LHCN-M2 (cell line): ENCODE data around the gene CPNE4. TPM values are rescaled to one million over a fixed set of nuclear protein-coding genes. Genes with fewer than 3 reads are reported as not detected.
"Not testable (repeated sequence)": the region's sequence is repeated elsewhere in the genome, so short reads cannot be mapped to it uniquely, and the experiment has no call there.

Experiments
- DNase-seq: peaks from one replicate; pipeline ENCODE4 v3.0.0-alpha.2; 2012; ENCODE audit warnings: low read depth
- total RNA-seq: library from RNA; depleted of rRNA; stranded (reverse); fragments of >200 nt; gene quantifications from 2 replicates; pipeline ENCODE4 v1.2.3, GENCODE V29; 2014

The CPNE4 gene
- total RNA-seq, 1 experiment from 2014 or later, result 0.06 TPM

DNA sequence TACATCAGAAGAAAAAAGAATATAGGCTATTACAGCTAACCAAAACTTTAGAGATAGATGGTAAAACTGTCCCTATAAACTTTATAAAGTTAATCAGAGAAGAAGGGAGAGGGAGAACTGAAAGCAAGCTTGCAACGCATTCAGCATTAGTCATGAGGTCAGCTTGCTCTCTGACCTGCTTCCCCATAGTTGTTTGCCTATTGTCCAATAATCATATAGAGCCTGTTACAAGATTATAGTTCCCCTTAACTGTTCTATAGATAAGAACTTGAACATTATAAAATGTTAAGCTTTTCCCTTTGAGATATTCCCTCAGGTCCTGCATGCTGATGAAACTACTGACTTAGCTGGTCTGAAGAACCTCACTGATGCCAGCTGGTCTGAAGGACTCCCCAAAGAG lies 74.5 kb downstream of the CPNE4 start:
- peak; percentile 29 for DNase-seq

DNA sequence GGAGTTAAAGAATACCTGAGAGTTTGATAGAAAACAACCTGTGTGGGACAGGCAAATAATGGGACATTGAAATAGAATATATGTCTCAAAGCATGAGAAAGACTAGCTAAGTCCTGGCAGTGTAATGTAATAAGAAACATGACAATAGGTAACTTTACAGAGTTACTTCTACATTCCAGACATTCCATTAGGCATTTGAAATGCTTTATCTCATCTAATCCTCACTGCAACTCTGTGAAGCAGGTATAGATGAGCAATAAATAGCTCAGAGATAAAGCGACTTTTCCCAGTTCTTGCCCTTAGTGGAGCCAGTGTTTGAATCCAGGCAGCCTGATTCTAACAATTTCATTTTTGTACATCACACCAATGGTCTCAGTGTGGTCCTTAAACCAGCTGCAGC lies 76.8 kb downstream of the CPNE4 start:
- no peak for DNase-seq

DNA sequence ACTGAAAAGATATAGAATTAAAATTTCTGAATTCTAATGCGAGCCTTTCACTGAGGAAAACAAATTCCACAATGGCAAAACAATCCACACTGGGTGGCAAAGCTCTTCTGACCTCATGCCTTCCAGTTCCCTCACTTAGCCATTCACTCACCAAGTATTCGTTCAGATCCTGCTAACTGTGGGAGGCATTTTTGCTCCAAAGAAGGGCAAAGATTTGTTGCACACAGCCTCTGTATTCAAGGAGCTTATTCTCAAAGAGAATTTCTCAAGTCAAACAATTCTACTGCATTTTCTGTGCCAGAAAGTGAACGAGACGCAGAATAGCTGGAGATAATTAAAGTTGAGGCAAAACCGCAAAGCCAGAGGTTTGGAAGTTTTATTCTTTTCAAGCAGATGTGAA lies 77.3 kb downstream of the CPNE4 start:
- no peak for DNase-seq

DNA sequence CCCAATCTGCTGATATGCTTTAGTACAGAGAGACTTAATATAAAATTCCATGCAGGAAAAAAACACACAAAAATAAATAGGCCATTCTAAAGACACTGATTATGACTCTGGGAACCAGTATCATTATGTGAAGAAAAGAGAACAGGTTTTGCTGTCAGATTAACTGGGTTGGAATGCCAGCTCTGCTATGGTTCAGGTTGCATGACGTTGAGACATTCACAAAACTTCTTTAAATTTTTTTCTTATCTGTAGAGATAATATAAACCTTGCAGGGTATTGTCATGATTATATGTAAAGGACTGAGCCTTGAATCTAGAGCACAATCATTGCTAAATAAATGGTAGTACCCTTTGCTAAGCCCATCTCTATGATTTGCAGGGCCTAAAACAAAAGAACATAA lies 86.0 kb downstream of the CPNE4 start:
- no peak for DNase-seq

DNA sequence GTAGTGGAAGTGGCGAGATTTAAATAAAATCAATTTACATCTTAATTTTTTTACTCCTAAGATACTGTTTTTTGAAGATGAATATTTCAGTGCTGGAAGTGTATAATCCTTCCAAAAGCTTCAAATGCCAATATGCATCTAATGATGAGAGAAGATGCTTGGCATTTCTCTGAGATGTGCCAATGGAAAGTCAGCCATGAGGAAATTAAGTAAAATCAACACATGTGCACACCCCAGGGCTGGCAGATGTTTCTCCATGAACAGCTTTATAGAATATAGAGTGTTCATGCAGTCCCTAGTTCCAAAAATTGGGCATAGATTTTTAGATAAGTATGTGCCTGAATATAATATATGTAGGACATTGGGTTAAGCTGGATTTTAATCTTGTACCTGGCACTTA lies 90.1 kb downstream of the CPNE4 start:
- no peak for DNase-seq

DNA sequence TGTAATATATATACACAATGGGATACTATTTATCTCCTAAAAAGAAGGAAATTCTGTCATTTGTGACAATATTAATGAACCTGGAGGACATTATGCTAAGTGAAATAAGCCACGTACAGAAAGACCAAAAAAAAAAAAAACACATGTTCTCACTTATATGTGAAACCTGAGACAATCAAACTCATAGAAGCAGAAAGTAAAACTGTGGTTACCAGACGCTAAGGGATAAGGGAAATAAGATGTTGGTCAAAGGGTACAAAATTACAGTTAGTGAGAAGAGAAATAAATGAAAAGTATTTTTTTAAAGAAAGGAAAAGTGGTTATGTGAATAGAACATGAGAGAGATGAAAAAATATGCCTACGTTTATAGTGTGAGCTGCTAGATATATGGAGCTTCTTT lies 101.1 kb downstream of the CPNE4 start:
- no peak for DNase-seq

DNA sequence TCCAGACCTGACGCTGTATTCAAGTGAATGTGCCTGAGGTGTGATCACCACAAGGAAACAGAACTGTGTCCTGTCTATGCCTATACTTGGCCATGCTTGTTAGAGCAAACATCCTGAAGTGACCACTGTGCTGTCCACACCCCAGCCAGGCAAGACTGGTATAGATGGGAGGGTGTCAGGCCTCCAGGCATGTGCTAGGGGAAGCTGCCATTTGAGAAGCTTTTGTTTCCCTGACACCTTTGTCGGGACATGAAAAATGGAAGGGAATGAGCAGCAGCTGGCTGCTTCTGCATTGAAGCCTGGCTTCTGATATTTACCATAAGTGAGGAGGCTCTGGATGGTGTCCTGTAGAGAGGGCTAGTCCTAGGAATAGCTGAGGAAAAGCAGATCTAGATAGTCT lies 106.2 kb downstream of the CPNE4 start:
- DNase-seq, result no peak

DNA sequence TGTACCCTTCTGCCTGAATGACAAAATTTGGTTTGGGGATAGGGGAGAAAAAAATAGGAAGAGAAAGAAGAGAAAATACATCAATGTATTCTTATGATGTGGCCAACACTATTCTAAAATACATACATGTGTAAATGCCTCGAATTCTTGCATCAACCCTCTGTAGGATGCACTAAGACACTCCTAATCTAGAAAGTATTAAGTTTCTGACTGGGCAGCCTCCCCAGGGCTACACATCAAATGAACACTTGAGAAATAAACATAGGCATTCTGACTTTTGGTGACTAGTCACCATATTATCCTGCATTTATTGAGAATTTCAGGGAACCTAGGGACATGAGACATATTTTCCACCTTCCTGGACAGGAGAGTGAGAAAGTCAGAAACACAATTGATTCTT lies 109.2 kb downstream of the CPNE4 start:
- DNase-seq, result no peak

DNA sequence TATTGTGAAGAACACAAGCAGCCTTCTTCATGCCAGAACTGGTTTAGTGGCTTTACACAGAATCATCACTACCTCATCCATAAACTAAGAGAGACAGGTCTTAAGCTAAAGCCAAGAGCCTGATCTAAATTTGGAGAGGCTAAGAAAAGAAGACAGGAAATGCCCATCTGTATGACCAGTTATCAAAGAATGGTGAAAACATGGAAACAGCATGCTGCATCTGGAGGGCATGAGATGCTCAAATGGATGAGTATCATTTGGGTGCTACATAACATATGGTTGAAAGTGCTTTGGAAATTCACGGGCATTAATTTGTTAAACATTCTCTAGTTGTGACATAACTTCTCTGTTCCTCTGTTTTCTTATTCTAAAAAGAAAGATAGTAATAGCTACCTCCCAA lies 112.5 kb downstream of the CPNE4 start:
- DNase-seq, result no peak

DNA sequence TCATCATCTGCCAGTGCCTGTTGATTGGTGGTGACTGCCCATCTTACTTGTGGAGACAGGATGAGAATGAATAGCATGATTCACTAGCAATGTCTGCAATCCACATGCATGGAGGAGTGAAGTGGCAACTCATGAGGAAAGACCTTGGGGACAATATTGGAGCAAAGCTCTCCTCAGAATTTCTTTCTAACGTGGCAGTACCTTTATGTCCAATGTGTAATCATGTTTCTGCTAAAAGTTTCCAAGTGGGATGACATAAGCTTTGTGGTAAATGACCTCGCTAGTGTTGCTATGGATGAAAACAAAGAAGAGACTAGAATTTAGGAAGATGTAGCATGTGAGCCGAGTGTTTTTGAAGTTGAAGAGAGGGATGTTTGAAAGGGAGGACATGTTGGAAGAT lies 117.8 kb downstream of the CPNE4 start:
- DNase-seq, result peak; percentile 12

DNA sequence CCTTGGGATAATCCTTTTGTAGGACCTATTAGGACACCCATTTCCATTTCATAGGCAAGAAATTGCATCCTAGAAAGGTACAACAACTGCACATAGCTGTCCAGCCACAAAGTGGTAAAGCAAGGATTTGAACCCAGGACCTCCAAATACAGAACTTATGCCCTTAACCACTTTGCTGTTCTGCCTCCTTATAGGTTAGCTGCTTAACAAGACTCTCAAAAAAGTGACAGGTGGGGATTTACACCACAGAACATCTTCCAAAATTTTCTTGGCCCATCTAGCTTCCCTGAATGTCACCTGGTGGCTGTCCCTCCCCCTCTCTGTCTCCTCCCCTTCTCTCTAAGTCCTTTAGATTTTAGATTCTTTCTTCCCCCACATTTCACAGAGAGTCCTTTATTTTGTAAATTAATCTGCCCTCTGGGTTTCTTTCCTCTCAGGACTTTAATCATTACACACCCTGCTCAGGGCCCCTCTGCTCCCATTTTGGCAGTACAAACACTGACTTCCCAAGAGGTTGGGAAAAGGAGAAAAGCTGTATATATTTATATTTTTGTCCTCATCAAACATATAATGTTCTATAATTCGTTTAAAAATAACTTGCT lies 120.6 kb downstream of the CPNE4 start:
- DNase-seq, result no peak

DNA sequence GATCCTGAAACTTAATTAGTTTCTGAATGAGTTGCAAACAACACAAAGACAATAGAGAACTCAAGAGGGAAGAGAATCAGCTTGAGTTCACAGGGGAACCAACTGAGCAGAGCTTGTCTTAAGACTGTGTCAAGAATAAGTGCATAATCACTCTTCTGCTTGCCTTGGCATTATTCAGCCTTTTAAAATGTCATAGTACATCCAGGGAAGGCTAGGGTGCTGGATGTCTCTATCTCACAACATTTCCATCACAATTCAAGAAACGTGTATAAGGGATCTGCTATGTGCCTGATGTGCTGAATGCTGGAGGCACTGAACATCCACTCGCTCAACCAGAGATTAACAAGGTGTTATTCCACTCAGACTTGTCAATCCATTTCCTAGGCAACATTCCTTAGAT lies 122.6 kb downstream of the CPNE4 start:
- no peak for DNase-seq

DNA sequence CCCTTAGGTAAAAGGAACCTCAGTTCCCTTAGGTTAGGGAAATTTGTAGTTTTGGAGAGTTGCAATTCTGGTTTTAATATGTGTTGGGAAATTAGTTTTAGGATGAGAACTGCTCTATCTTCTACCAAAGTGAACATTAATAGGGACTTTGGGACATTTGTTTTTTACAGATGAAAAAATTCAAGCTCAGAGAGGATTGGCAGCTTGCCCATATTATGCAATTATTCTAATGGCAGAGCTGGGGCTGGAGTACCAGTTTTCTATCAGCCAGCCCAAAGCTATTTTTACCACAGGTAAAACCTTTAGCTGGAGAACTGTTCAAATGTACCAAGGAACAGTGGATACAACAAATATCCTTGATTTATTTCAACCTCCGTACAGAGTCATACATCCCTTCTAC lies 127.0 kb downstream of the CPNE4 start:
- no peak for DNase-seq

DNA sequence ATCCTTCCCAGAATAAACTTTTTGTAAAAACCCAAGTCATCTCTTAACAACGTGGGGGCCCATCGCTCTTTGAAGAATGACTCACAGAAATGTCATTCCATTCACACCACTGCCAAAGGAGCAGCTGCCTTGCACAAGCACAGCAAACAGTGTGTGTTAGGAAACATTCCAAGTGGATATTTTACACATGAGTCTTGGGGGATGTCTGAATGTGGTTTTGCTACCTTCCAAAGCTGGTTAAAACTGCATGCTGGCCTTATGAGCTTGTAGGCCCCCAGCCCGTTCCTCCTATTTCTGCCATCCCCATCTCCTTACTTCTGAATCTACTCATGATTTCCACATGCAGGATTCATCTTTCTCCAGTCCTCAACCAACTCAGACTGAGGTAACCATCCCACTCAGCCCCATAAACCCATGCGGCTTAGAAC lies 130.8 kb downstream of the CPNE4 start:
- DNase-seq, result peak; percentile 96

DNA sequence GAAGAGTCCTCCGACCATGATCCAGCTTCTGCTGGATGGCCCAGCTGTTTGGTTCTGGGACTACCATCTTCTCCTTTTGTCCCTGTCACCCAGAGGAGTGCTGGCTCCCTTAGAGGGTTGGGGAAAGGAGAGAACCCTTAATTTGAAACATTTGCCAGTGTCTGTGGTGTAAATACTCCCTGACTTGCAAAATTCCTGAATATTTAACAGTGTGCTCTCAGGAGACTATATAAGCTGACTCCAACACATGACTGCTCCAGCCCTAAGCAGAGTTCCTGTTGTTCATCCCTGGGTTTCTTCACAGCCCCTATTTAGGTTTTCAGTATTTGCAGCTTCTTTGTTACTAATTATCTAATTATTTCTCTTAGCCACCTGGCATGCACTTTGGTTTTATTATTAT lies 133.1 kb downstream of the CPNE4 start:
- DNase-seq, result peak; percentile 24

DNA sequence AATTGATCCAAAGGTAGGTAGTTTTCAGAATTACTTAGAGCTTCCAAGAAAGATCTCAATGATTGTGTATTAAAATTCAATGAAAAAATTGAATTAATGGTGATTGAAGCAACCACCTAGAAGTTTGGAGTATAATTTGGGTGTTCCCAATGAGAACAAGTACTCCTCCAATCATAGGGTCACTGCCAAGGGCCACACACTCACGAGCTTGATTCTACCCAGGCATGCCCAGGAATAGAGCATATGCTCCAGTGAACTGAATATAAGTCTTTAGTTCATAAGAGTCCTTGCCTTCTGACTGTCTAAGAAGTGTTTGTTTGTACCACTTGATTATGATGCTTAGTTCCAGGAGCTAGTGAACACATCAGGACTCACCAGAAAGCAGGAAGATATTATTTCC lies 133.9 kb downstream of the CPNE4 start:
- no peak for DNase-seq

DNA sequence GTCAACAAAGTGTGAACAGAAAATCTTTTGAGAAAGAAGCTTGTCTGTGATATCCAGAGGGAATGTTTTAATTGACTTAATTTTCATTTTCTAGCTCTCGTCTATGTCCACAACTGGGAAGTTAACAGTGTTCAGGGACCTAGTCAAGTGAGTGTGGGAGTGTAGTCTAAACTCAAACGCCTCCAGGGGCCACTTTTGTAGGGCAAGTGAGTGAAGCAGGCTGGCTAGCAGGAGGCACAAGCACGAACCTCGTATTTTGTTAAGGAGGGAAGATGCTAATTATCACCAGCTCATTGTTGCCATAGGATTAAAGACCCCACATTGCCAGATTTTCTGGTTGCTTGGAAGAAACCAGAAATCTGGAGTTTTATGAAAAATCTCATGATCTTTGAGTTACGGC lies 135.8 kb downstream of the CPNE4 start:
- DNase-seq, result no peak

DNA sequence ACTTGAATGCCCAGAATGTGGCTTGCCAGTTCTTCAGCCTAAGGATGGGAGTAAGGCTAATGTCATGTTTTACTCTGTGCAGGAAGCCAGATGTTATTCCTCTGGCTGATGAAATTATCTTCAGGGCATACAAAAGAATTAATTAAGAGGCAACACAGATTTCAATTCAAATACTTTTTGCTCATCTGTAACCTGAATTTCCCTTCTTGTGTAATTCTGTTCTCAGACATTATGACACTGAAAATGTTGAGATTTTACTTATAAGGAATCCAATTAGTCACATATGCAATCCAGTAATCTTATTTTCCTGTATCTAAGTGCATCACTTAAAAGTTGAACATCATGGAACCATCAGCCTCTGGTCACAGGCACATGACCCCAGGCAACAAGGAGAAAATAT lies 136.5 kb downstream of the CPNE4 start:
- DNase-seq, result no peak

DNA sequence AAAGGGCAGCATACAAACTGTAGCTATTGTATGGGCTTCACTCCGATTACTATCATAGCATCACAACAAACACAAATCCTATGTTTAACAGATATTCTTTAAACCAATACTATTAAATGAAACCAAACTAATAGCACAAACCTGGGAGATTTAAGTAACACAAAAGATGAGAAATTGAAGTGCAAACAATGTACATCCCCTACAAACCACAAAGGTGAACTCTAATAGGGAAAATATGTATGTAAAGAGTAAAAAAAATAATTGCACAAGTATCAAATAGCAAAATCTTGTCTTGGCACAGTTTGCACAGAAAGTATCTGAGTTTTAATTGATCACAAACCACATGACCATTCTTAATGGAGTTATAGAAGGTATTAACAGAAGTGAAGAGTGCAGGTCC lies 138.5 kb downstream of the CPNE4 start:
- DNase-seq, result no peak

DNA sequence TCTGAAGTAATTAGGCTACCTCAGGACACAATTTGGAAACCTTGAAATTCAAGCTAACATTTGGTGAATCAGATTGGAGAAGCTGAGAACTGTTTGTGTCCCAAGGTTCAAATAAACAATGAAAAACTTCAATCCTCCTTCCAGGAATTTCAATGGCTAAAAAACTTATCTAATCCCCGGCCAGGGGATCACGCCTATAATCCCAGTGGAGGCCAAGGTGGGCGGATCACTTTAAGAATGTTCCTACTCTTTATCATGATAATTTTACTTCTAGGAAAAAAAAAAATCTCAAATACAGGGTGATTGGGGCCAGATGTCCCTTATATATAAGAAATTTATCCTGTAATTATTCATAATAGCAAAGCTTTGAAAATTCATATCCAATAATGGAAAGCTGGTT lies 139.0 kb downstream of the CPNE4 start:
- DNase-seq, result no peak

DNA sequence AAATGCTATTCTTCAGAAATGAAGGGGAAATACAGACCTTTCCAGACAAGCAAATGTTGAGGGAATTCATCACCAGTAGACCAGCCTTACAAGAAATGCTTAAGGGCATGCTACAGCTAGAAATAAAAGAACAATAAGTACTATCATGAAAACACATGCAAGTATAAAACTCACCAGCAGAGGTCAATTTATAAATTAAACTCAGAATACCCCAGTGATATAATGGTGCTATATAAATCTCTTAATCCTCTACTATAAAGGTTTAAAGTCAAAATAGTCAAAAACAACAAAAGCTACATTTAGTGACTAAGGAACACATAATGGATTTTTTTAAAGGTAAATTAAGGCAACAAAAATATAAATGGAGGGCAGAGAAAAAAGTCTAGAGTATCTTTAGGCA lies 142.5 kb downstream of the CPNE4 start:
- no peak for DNase-seq

DNA sequence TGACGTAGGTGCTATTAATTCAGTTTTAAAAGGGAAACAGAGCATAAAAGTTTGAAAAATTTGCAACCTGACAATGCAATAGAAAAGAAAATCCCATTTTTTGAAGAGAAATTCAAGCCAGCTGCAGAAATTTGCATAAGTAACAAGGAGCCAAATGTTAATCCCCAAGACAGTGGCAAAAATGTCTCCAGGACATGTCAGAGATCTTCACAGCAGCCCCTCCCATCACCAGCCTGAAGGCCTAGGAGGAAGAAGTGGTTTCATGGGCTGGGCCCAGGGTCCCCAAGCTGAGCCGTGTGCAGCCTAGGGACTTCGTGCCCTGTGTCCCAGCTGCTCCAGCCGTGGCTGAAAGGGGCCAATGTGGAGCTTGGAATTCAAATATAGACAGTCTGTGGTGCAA lies 148.9 kb downstream of the CPNE4 start:
- not testable (repeated sequence) for DNase-seq

DNA sequence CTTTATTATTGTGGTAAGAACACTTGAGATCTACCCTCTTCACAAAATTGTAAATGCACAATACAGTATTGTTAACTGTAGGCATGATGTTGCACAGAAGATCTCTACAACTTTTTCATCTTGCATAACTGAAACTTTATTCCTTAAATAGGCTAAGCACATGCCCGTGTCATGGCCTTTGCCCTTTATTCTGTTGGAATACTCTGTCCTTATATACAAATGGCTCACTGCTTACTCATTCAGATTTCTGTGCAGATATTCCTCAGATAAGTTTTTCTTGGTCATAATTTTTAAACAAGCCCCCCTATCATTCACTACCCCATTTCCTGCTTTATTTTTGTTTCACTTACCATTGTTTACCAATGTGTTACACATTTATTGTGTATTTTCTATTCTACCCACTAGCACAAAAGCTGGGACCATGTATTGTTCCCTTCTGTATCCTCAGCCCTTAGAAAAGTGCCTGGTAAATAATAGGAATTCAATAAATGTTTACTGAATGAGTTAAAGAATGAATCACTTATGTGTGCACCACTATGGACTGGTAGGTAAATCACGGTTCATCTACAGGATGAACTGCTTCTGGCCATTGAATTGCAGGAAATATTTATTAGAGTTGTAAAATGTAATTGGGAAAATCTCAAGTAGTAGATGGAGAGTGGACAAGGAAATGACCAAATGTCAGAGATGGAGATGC lies 151.0 kb downstream of the CPNE4 start:
- DNase-seq, result peak; percentile 17

DNA sequence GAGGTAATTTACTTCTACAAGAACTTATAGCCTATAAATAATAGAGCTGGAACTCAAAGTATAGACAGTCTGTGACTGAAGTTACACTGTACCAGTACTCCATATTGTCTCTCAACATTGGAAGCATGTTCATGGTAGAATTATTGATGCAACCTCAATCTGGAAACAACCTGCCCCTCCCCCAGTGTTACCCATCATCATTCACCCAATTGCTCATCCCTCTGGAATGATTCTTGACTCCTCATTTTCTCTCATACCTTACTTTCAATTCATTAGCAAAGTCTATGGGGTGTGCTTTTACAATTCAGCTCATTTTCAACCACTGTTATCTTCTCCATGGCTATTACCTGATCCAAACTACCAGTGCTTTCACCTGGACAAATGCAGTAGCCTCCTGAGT lies 151.7 kb downstream of the CPNE4 start:
- no peak for DNase-seq
